Stimulated activated memory B cell treated with anti-CD40 and anti-IgM and Interleukin-4, amounts not matched to agents 10 μg/mL and 1 μg/mL and 100 μg/mL, for 72 hours (primary cell): ENCODE measurements around the gene FBLN2.

Source experiments
- ATAC-seq: fragments of 150-1000 bp; cut with Tn5 transposase; 2 replicates; pipeline ENCODE4 v1.10.0; 2021
- H3K27ac Mint-ChIP-seq: one replicate; pipeline ENCODE4 v1.8.0; 2022; ENCODE audit warnings: mild to moderate bottlenecking, mixed read lengths
- H3K27me3 Mint-ChIP-seq: one replicate; pipeline ENCODE4 v1.8.0; 2022; ENCODE audit warnings: mixed read lengths
- H3K36me3 Mint-ChIP-seq: one replicate; pipeline ENCODE4 v1.8.0; 2022; ENCODE audit warnings: mixed read lengths
- H3K4me1 Mint-ChIP-seq: one replicate; pipeline ENCODE4 v1.8.0; 2022; ENCODE audit warnings: mixed read lengths
- H3K4me3 Mint-ChIP-seq: one replicate; pipeline ENCODE4 v1.8.0; 2022; ENCODE audit warnings: mild to moderate bottlenecking, moderate library complexity, mixed read lengths
- H3K9me3 Mint-ChIP-seq: one replicate; pipeline ENCODE4 v1.8.0; 2022; ENCODE audit warnings: mixed read lengths

Gene FBLN2

GRCh38 chr3:13659221-13659969, 110.5 kb downstream of the FBLN2 start:
- Mint-ChIP-seq H3K4me3 (no peak overlapping the region), H3K27ac (no peak overlapping the region), H3K27me3 (peaks cover 50% of the 10 kb centered on the region), H3K9me3 (no peaks in the 10 kb centered on the region), H3K36me3 (no peaks in the 10 kb centered on the region), H3K4me1 (peaks cover 15% of the 10 kb centered on the region)
- ATAC-seq = no peak

DNA sequence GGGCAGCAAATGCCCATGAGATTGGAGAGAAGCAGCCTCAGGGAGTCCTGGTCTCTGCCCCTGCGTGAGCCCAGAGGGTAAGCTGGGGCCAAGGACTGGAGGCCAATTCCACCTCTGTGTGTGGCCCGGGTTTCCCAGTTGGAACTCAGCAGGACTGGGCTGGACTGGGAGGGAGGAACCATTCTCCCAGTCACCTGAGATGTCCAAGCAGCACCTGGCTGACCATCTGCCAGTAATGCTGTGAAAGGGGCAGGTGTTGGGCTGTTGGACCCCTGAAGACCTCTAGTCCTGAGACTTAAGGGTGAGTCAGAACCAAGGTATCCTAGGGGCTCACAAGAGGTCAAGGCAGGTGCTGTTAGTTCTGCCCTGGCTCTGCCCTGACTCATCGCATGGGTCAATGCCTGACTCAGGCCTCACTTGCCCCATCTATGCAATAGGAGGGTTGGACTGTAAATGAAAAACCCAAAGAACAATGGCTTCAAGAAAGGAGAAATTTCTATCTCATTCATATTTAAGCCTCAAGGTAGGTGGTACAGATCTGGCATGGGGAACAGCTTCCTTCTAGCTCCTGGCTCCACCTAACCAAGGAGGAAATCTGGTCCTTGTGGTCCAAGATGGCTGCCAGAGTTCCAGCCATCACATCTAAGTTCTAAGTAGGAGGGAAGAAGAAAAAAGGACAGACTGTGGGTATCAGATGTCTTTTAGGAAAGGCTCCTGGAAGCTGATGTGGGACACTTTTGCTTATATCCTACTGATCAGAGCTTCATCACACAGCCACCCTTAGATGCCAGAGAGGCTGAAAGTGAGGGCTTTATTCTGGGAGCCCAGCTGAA, 111.3 kb downstream of the FBLN2 start:
- ATAC-seq = no peak
- no peak overlapping the region for H3K27ac Mint-ChIP-seq
- H3K9me3 Mint-ChIP-seq = no peaks in the 10 kb centered on the region
- no peak overlapping the region for H3K4me3 Mint-ChIP-seq
- H3K27me3 Mint-ChIP-seq = peaks cover 44% of the 10 kb centered on the region
- H3K36me3 Mint-ChIP-seq = no peaks in the 10 kb centered on the region
- peaks cover 15% of the 10 kb centered on the region for H3K4me1 Mint-ChIP-seq

DNA sequence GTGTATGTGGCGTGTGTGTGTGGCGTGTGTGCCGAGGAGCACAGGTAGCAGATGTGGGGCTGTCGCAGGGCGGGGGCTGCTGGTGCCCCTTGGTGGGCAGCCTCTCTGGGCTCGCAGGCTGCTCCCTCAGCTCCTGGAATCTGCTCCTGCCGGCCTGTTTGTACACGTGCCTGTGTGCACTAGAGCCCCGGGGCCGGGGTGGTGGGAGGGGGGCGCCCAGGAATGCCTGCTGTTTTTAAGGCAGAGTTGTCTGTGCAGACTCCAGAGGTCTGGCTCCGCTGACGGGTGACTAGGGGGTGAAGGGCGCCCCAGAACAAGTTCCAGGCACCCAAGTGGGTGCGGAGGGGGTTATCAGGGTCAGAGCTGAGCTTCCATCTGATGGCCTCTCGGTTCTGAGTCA, 112.2 kb downstream of the FBLN2 start:
- Mint-ChIP-seq H3K27me3 (peaks cover 36% of the 10 kb centered on the region), H3K27ac (no peak overlapping the region), H3K4me1 (peaks cover 10% of the 10 kb centered on the region), H3K4me3 (no peak overlapping the region), H3K36me3 (no peaks in the 10 kb centered on the region), H3K9me3 (no peaks in the 10 kb centered on the region)
- ATAC-seq = no peak

- no peak overlapping the region for H3K27ac Mint-ChIP-seq
- peaks cover 23% of the 10 kb centered on the region for H3K27me3 Mint-ChIP-seq
- ATAC-seq = no peak
- no peaks in the 10 kb centered on the region for H3K36me3 Mint-ChIP-seq
- H3K4me3 Mint-ChIP-seq = no peak overlapping the region
- H3K9me3 Mint-ChIP-seq = no peaks in the 10 kb centered on the region
- peaks cover 7% of the 10 kb centered on the region for H3K4me1 Mint-ChIP-seq
Observed at GRCh38 chr3:13662238-13662847, 113.4 kb downstream of the FBLN2 start.

GRCh38 chr3:13663781-13664535, 115.0 kb downstream of the FBLN2 start:
- no peaks in the 10 kb centered on the region for H3K9me3 Mint-ChIP-seq

GRCh38 chr3:13665582-13666226, 116.8 kb downstream of the FBLN2 start:
- H3K4me1 Mint-ChIP-seq = no peaks in the 10 kb centered on the region
- no peak overlapping the region for H3K4me3 Mint-ChIP-seq
- no peak for ATAC-seq

More at GRCh38 chr3:13663781-13664535, 115.0 kb downstream of the FBLN2 start:
- H3K27me3 Mint-ChIP-seq = peaks cover 19% of the 10 kb centered on the region
- no peak for ATAC-seq
- no peak overlapping the region for H3K4me3 Mint-ChIP-seq
- H3K27ac Mint-ChIP-seq = no peak overlapping the region
- no peaks in the 10 kb centered on the region for H3K36me3 Mint-ChIP-seq
- no peaks in the 10 kb centered on the region for H3K4me1 Mint-ChIP-seq

DNA sequence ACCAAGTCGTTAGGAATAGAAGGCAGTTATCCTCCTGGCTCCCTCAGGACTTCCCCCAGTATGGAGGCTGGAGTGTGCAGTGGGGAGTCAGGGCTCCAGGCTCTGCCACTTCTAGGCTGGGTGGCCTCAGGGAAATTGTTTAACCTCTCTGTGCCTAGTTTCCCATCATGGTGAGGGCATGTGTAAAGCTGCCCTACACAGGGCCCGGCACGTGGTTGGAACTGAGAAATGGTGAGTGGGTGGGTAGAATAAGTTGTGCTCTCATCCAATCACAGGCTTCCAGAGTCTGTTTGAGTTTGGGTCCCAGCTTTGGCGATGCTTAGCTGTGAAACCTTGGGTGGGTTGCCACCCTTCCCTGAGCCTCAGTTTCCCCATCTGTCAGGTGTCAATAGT, 117.3 kb downstream of the FBLN2 start:
- Mint-ChIP-seq H3K27me3 (peaks cover 22% of the 10 kb centered on the region), H3K4me3 (no peak overlapping the region), H3K4me1 (no peaks in the 10 kb centered on the region), H3K27ac (no peak overlapping the region), H3K36me3 (no peaks in the 10 kb centered on the region), H3K9me3 (no peaks in the 10 kb centered on the region)
- ATAC-seq = no peak

More at GRCh38 chr3:13665582-13666226, 116.8 kb downstream of the FBLN2 start:
- no peaks in the 10 kb centered on the region for H3K36me3 Mint-ChIP-seq
- H3K9me3 Mint-ChIP-seq = no peaks in the 10 kb centered on the region
- peaks cover 23% of the 10 kb centered on the region for H3K27me3 Mint-ChIP-seq
- H3K27ac Mint-ChIP-seq = no peak overlapping the region

DNA sequence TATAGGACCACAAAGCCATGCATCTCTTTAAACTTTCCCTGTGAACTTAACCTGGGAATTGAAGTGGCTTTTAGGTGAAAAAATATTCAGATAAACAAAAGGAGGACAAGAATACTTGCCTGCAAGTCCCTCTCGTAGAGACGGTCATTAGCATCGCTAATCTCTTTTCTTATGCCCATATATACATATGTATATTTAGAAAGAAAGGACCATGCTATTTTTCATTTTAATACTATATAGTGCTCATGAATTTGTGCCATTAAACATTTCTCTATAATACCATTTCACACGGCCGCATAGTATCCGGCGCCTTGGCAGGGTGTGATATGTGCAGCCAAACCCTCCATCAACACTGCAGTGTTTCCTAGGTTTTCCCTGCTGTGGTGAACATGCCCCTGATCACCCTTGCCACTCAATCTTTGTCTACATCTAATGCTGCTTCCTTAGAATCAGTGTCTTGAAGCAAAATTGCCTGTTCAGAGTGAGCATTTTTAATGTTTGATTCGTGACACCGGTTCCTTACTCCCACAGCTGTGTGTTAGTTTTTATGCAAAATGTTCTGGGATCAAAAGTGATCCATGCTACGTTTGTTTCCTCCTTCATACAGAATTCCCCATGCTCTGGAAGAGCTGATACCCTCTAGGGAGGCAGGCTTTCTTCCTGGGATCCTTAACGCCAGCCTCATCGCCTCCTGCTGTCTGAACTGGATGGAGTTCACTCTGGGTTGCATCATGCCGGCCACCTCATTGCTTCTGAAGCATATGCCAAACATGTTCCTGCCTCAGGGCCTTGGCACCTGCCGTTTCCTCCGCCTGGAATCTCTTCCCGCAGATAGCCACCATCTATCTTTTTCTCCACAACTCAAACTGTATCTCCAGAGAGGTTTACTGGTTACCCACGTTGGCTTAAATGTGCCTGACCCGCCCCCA, 118.1 kb downstream of the FBLN2 start:
- ATAC-seq = no peak
- Mint-ChIP-seq H3K36me3 (no peaks in the 10 kb centered on the region), H3K9me3 (no peaks in the 10 kb centered on the region), H3K27me3 (peaks cover 22% of the 10 kb centered on the region), H3K27ac (no peak overlapping the region), H3K4me3 (no peak overlapping the region), H3K4me1 (no peaks in the 10 kb centered on the region)

DNA sequence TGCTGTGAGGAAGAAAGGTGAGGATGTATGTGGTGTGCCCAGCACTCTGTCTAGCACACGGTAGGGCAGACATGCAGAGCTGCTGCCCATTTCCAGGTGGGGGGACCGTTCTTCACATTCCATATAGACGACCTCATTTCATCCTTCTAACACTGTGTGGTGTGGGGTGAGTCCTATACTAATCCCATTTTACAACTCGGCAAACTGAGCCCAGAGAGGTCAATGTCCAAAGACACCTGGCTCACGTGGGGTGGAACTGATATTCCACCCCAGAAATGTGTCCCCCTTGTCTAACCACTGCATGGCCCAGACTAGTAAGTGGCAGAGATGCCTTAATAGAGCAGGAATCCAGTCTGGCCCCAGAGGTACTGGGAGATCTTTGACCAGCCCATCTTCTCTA, 119.2 kb downstream of the FBLN2 start:
- H3K4me1 Mint-ChIP-seq = no peaks in the 10 kb centered on the region
- peaks cover 22% of the 10 kb centered on the region for H3K27me3 Mint-ChIP-seq
- no peaks in the 10 kb centered on the region for H3K36me3 Mint-ChIP-seq
- no peak overlapping the region for H3K4me3 Mint-ChIP-seq
- H3K9me3 Mint-ChIP-seq = no peaks in the 10 kb centered on the region
- no peak overlapping the region for H3K27ac Mint-ChIP-seq
- no peak for ATAC-seq

GRCh38 chr3:13669457-13669856, 120.5 kb downstream of the FBLN2 start:
- Mint-ChIP-seq H3K4me3 (no peak overlapping the region), H3K4me1 (no peaks in the 10 kb centered on the region)

DNA sequence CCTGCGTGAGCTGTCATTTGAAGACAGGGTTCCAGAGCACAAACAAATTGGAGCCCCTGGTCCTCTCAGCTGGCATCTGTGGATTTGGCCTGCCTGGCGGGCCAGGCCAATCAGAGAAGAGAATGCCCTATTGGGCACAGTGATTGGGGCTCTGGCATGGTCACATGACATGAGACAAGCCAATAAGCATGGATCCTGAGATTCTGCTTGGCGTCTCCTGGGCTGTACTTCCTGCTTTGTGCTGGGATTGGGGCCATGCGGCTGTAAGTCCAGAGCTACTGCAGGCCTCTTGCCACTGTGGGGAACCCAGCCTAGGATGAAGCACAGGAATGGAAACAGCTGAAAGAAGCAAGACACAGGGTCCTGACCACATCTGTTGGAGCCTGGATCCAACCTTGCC, 121.4 kb downstream of the FBLN2 start:
- ATAC-seq = no peak
- Mint-ChIP-seq H3K9me3 (no peaks in the 10 kb centered on the region), H3K4me3 (no peak overlapping the region), H3K4me1 (no peaks in the 10 kb centered on the region), H3K27me3 (peaks cover 31% of the 10 kb centered on the region), H3K27ac (no peak overlapping the region), H3K36me3 (no peaks in the 10 kb centered on the region)

More at GRCh38 chr3:13669457-13669856, 120.5 kb downstream of the FBLN2 start:
- Mint-ChIP-seq H3K36me3 (no peaks in the 10 kb centered on the region), H3K27me3 (peaks cover 23% of the 10 kb centered on the region), H3K9me3 (no peaks in the 10 kb centered on the region), H3K27ac (no peak overlapping the region)
- ATAC-seq = no peak

DNA sequence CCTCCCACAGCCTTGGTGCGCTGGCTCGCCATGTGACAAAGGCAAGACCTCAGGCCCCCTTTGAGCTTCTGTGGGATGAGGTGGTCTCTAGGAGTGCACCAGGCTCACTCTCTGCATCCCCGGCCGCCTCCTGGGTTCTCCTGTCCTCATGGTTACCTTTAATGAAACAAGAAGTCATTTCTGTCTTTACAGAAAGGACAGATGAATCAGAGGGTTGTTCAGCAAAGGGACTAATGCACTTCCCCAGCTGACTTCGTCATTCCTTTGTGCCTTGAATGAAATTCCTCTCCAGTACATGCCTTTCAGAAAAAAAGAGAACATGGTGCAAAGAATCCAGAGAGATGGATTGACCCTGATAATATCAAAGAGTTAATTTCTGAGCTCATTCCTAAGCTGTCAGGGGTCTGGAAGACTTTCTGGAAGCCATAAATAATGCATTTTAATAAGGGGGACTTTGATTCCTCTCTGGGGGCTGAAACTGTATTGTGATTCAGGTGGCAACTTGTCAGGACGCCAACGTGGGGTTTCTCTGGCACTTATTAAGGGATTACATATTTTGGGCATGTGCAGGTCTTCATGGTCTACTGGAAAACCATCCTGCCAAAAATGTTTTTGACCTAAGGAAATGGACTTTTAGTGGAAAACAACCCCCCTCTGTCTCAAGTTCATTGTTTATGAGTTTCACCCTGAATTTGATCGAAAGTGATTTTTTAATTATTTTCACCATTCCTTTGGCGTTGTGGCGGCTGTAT, 122.7 kb downstream of the FBLN2 start:
- Mint-ChIP-seq H3K36me3 (no peaks in the 10 kb centered on the region), H3K4me3 (no peak overlapping the region), H3K4me1 (no peaks in the 10 kb centered on the region), H3K27me3 (peaks cover 40% of the 10 kb centered on the region), H3K9me3 (no peaks in the 10 kb centered on the region), H3K27ac (no peak overlapping the region)
- no peak for ATAC-seq

- Mint-ChIP-seq H3K36me3 (no peaks in the 10 kb centered on the region), H3K4me3 (no peak overlapping the region), H3K27ac (no peak overlapping the region), H3K27me3 (peaks cover 37% of the 10 kb centered on the region), H3K4me1 (no peaks in the 10 kb centered on the region), H3K9me3 (no peaks in the 10 kb centered on the region)
- no peak for ATAC-seq
Observed at GRCh38 chr3:13673207-13673606, 124.3 kb downstream of the FBLN2 start.
